CD14-positive monocyte (primary cell): Measurements from ENCODE around the gene RNFT2. TPM values are rescaled to one million over a fixed set of nuclear protein-coding genes. Genes with fewer than 3 reads are reported as not detected.
A peak's percentile ranks its signal among the peaks of the same experiment; 100 is the strongest.

Experiments used
- DNase-seq, 3 donors: peaks; one replicate each; pipeline ENCODE4 v3.0.0-alpha.2; 2011 to 2022
- H2AFZ ChIP-seq: 2 replicates; pipeline ENCODE4 v1.6.0; 2012; ENCODE audit warnings: mild to moderate bottlenecking, low read depth, low read length, inconsistent platforms; ENCODE audit not compliant: insufficient read depth, poor library complexity, severe bottlenecking
- H3K27ac ChIP-seq, 2 donors: 1 replicate in 1 of 2; 2 replicates in 1 of 2; pipeline ENCODE4 v1.5.1; 2012 to 2013; ENCODE audit warnings: low read length in 2 of 2, control low read depth in 1 of 2, inconsistent platforms in 1 of 2, low read depth in 1 of 2, mild to moderate bottlenecking in 1 of 2
- H3K27me3 ChIP-seq, 2 donors: one replicate each; pipeline versions ENCODE4 v1.6.0 to v1.6.1; 2011 to 2013; ENCODE audit warnings: low read length in 2 of 2; ENCODE audit not compliant: control insufficient read depth in 2 of 2, insufficient read depth in 2 of 2
- H3K36me3 ChIP-seq, 2 donors: replicated peaks in 1 of 2; 1 replicate in 1 of 2; 2 replicates in 1 of 2; pipeline versions ENCODE4 v1.5.1 to v1.6.1; 2012 to 2013; ENCODE audit warnings: low read length in 2 of 2, control low read depth in 1 of 2, inconsistent platforms in 1 of 2, mild to moderate bottlenecking in 1 of 2; ENCODE audit not compliant: insufficient read depth in 2 of 2, control insufficient read depth in 1 of 2
- H3K4me1 ChIP-seq, 2 donors: 1 replicate in 1 of 2; 2 replicates in 1 of 2; pipeline versions ENCODE4 v1.5.1 to v1.6.1; 2012 to 2013; ENCODE audit warnings: low read length in 2 of 2, control low read depth in 1 of 2, inconsistent platforms in 1 of 2, mild to moderate bottlenecking in 1 of 2, moderate library complexity in 1 of 2; ENCODE audit not compliant: insufficient read depth in 2 of 2, control insufficient read depth in 1 of 2
- H3K4me2 ChIP-seq: replicated peaks from 2 replicates; pipeline ENCODE3; 2012; ENCODE audit warnings: low read length, moderate library complexity, mild to moderate bottlenecking; ENCODE audit not compliant: poor library complexity, severe bottlenecking; ENCODE audit errors: extremely low read depth
- H3K4me3 ChIP-seq, 3 experiments: fragments of 200-600 bp in 1 of 3; sonication (generic) in 1 of 3; replicated peaks in 1 of 3; 1 replicate in 2 of 3; 2 replicates in 1 of 3; pipeline ENCODE4 v1.5.1; 2011 to 2013; ENCODE audit warnings: low read length in 3 of 3, mild to moderate bottlenecking in 3 of 3, control low read depth in 2 of 3, low read depth in 2 of 3, inconsistent platforms in 1 of 3, moderate library complexity in 1 of 3
- H3K79me2 ChIP-seq: 2 replicates; pipeline ENCODE4 v1.6.0; 2012; ENCODE audit warnings: mild to moderate bottlenecking, control low read depth, inconsistent platforms, low read length, moderate library complexity; ENCODE audit not compliant: insufficient read depth
- H3K9ac ChIP-seq: 2 replicates; pipeline ENCODE4 v1.6.0; 2017; ENCODE audit warnings: low read length, mild to moderate bottlenecking; ENCODE audit not compliant: insufficient read depth, poor library complexity, severe bottlenecking
- H3K9me3 ChIP-seq, 2 donors: replicated peaks in 1 of 2; 1 replicate in 1 of 2; 2 replicates in 1 of 2; pipeline versions ENCODE4 v1.5.1 to v1.6.1; 2012 to 2013; ENCODE audit warnings: low read length in 2 of 2, control low read depth in 1 of 2; ENCODE audit not compliant: control insufficient read depth in 1 of 2, insufficient read depth in 1 of 2
- H4K20me1 ChIP-seq: 2 replicates; pipeline ENCODE4 v1.6.0; 2012; ENCODE audit warnings: mild to moderate bottlenecking, low read length, control low read depth, moderate library complexity; ENCODE audit not compliant: insufficient read depth
- H3K27ac Mint-ChIP-seq, 7 donors: one replicate each; pipeline ENCODE4 v1.8.0; 2020; ENCODE audit warnings: mild to moderate bottlenecking in 7 of 7, mixed read lengths in 7 of 7, moderate library complexity in 6 of 7, inconsistent platforms in 2 of 7
- H3K27me3 Mint-ChIP-seq, 3 donors: one replicate each; pipeline ENCODE4 v1.8.0; 2021 to 2022; ENCODE audit warnings: low read depth in 3 of 3, mild to moderate bottlenecking in 3 of 3, mixed read lengths in 3 of 3, moderate library complexity in 3 of 3, inconsistent platforms in 1 of 3
- H3K36me3 Mint-ChIP-seq, 2 donors: one replicate each; pipeline ENCODE4 v1.8.0; 2020; ENCODE audit warnings: mixed read lengths in 2 of 2, inconsistent platforms in 1 of 2, mild to moderate bottlenecking in 1 of 2
- H3K4me1 Mint-ChIP-seq: one replicate; pipeline ENCODE4 v1.8.0; 2020; ENCODE audit warnings: mild to moderate bottlenecking, mixed read lengths
- H3K4me3 Mint-ChIP-seq, 2 donors: one replicate each; pipeline ENCODE4 v1.8.0; 2020; ENCODE audit warnings: mild to moderate bottlenecking in 2 of 2, mixed read lengths in 2 of 2, moderate library complexity in 1 of 2
- H3K9me3 Mint-ChIP-seq, 7 donors: one replicate each; pipeline ENCODE4 v1.8.0; 2020 to 2022; ENCODE audit warnings: mixed read lengths in 7 of 7, mild to moderate bottlenecking in 6 of 7, moderate library complexity in 6 of 7, inconsistent platforms in 2 of 7
- WGBS: methylation state at CpG from one replicate; pipeline ENCODE4 v1.1.5; 2013; ENCODE audit warnings: missing lambda C conversion rate; ENCODE audit not compliant: insufficient coverage; 5-methylcytosine and 5-hydroxymethylcytosine counted together
- intact Hi-C, 2 donors: fragments of 100-400 bp; cut with micrococcal nuclease; formaldehyde crosslinking; loops; one replicate each; pipeline versions ENCODE4 v1.15.0 to v1.15.1; 2023
- polyA plus RNA-seq, 3 donors: library from polyadenylated mRNA; depleted of rRNA in 1 of 3; unstranded in 2 of 3; stranded (reverse) in 1 of 3; fragments of 300-500 nt in 2 of 3; fragments of >200 nt in 1 of 3; fragmentation: Illumina TruSeq in 2 of 3; gene quantifications; 1 replicate in 2 of 3; 2 replicates in 1 of 3; pipeline ENCODE4 v1.2.3, GENCODE V29; 2012 to 2021
- TF ChIP-seq, protein P1 (sequence below): fragments of 200-600 bp; IDR thresholded peaks from one replicate; pipeline ENCODE4 v1.8.0; 2022; ENCODE audit warnings: antibody characterized with exemption, mild to moderate bottlenecking

The RNFT2 gene
- polyA plus RNA-seq, 3 donors, result 0.05 TPM; not detected in 2

GRCh38 chr12:116697305-116697704 is 40.8 kb upstream of the RNFT2 start:
- DNase-seq, result no peak
- TF ChIP-seq, protein P1, sequence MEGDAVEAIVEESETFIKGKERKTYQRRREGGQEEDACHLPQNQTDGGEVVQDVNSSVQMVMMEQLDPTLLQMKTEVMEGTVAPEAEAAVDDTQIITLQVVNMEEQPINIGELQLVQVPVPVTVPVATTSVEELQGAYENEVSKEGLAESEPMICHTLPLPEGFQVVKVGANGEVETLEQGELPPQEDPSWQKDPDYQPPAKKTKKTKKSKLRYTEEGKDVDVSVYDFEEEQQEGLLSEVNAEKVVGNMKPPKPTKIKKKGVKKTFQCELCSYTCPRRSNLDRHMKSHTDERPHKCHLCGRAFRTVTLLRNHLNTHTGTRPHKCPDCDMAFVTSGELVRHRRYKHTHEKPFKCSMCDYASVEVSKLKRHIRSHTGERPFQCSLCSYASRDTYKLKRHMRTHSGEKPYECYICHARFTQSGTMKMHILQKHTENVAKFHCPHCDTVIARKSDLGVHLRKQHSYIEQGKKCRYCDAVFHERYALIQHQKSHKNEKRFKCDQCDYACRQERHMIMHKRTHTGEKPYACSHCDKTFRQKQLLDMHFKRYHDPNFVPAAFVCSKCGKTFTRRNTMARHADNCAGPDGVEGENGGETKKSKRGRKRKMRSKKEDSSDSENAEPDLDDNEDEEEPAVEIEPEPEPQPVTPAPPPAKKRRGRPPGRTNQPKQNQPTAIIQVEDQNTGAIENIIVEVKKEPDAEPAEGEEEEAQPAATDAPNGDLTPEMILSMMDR, result no peak
- Histone ChIP-seq H3K4me2 (no peak overlapping the region), H3K27ac (no peak overlapping the region), H3K9me3 (no peaks in the 10 kb centered on the region), H2AFZ (no peak overlapping the region), H3K79me2 (no peaks in the 10 kb centered on the region), H3K36me3 (no peaks in the 10 kb centered on the region), H3K4me3 (no peak overlapping the region), H3K9ac (no peak overlapping the region), H4K20me1 (no peaks in the 10 kb centered on the region), H3K4me1 (peaks cover 22 to 33% of the 10 kb centered on the region in 2 donors), H3K27me3 (no peaks in the 10 kb centered on the region)
- no peak overlapping the region for H3K4me3 Mint-ChIP-seq
- no peaks in the 10 kb centered on the region for H3K9me3 Mint-ChIP-seq
- no peak overlapping the region for H3K27ac Mint-ChIP-seq
- intact Hi-C loops, result no loop called here
- H3K27me3 Mint-ChIP-seq, result peaks cover 2 to 11% (median 5%) of the 10 kb centered on the region in 3 donors
- 100% methylated on average over 2 of the region's 7 CpGs for WGBS
- H3K4me1 Mint-ChIP-seq, result peaks cover 40% of the 10 kb centered on the region
- no peaks in the 10 kb centered on the region for H3K36me3 Mint-ChIP-seq

DNA sequence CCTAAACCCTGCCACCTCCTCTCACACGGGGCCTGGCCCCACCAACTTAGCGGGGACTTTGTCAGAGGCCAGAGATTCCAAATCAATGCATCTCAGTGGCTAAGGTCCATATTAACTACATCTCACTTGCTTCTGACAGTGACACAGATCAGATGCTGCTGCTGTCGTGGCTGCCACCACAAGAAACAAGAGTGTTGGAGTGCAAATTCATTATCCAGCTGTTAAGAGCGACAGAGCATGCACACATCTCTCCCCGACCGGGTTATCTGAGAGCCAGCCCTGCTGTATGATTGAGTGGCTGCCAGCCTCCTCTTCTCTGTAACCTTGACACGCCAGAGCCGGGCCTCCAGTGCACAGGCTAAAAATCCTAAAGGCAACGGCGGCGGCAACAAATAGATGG is 40.4 kb upstream of the RNFT2 start:
- Histone ChIP-seq H3K27me3 (no peaks in the 10 kb centered on the region), H3K4me3 (no peak overlapping the region), H3K4me1 (peaks cover 18 to 29% of the 10 kb centered on the region in 2 donors), H3K9me3 (no peaks in the 10 kb centered on the region), H3K36me3 (no peaks in the 10 kb centered on the region), H3K79me2 (no peaks in the 10 kb centered on the region), H3K9ac (no peak overlapping the region), H3K27ac (no peak overlapping the region), H4K20me1 (no peaks in the 10 kb centered on the region), H3K4me2 (no peak overlapping the region), H2AFZ (no peak overlapping the region)
- H3K27me3 Mint-ChIP-seq, result peaks cover 2 to 11% (median 5%) of the 10 kb centered on the region in 3 donors
- H3K36me3 Mint-ChIP-seq, result no peaks in the 10 kb centered on the region
- H3K9me3 Mint-ChIP-seq, result no peaks in the 10 kb centered on the region
- peak overlapping the region in 2 of 7 donors; percentile 18 to 55 for H3K27ac Mint-ChIP-seq
- WGBS, result 89% methylated on average over 6 of the region's 11 CpGs
- H3K4me1 Mint-ChIP-seq, result peaks cover 37% of the 10 kb centered on the region
- no peak for DNase-seq
- no peak overlapping the region for H3K4me3 Mint-ChIP-seq
- TF ChIP-seq, protein P1, result no peak
- intact Hi-C loops, result no loop called here
